A673 (cell line): ENCODE results near the gene ZMYND19.

Source experiments
- CTCF ChIP-seq: fragments of 300-800, 200-600 bp; sonication (generic); conservative IDR thresholded peaks from 2 replicates; pipeline ENCODE4 v1.5.1; 2017; ENCODE audit warnings: low read depth, mild to moderate bottlenecking, antibody characterized with exemption, low read length, moderate library complexity, mixed read lengths
- EZH2 ChIP-seq: fragments of 200-600 bp; sonication (generic); IDR thresholded peaks from 2 replicates; pipeline ENCODE4 v1.6.1; 2017; ENCODE audit warnings: borderline replicate concordance, low read depth, mild to moderate bottlenecking, mixed read lengths, antibody characterized with exemption, low read length; ENCODE audit not compliant: poor library complexity, severe bottlenecking

- TF ChIP-seq CTCF = no peak
- TF ChIP-seq EZH2 = no peak
Measured at GRCh38 chr9:137610944-137611343, 20.6 kb upstream of the ZMYND19 start.
